Stimulated activated naive CD8-positive, alpha-beta T cell treated with anti-CD3 and anti-CD28 coated beads, Interleukin-15, amount 100 ng/mL, for 72 hours (primary cell): Measurements from ENCODE around the gene CRB1.
"Not testable (repeated sequence)": the region's sequence is repeated elsewhere in the genome, so short reads cannot be mapped to it uniquely, and the experiment has no call there.

Experiments
- ATAC-seq: fragments of 150-1000 bp; cut with Tn5 transposase; 2 replicates; pipeline ENCODE4 v1.10.0; 2021; ENCODE audit warnings: mild to moderate bottlenecking, moderate library complexity
- DNase-seq, 2 donors: peaks; one replicate each; pipeline ENCODE4 v3.0.0; 2021 to 2022
- H3K27ac Mint-ChIP-seq, 2 donors: one replicate each; pipeline ENCODE4 v1.8.0; 2022; ENCODE audit warnings: mild to moderate bottlenecking in 2 of 2, mixed read lengths in 2 of 2, moderate library complexity in 2 of 2
- H3K27me3 Mint-ChIP-seq: one replicate; pipeline ENCODE4 v1.8.0; 2022; ENCODE audit warnings: mixed read lengths
- H3K4me1 Mint-ChIP-seq: one replicate; pipeline ENCODE4 v1.8.0; 2022; ENCODE audit warnings: mild to moderate bottlenecking, mixed read lengths
- H3K4me3 Mint-ChIP-seq, 2 donors: one replicate each; pipeline ENCODE4 v1.8.0; 2022; ENCODE audit warnings: mild to moderate bottlenecking in 2 of 2, mixed read lengths in 2 of 2, moderate library complexity in 1 of 2
- H3K9me3 Mint-ChIP-seq, 2 donors: one replicate each; pipeline ENCODE4 v1.8.0; 2022; ENCODE audit warnings: mixed read lengths in 2 of 2

Gene CRB1

GRCh38 chr1:197470330-197470729 is 202.3 kb downstream of the CRB1 start:
- Mint-ChIP-seq H3K27ac (no peak overlapping the region), H3K4me3 (no peak overlapping the region), H3K27me3 (peaks cover 13% of the 10 kb centered on the region), H3K4me1 (no peaks in the 10 kb centered on the region), H3K9me3 (no peaks in the 10 kb centered on the region)
- DNase-seq (no peak), ATAC-seq (no peak)

- Mint-ChIP-seq H3K4me3 (no peak overlapping the region), H3K9me3 (no peaks in the 10 kb centered on the region), H3K27me3 (peaks cover 13% of the 10 kb centered on the region), H3K27ac (no peak overlapping the region), H3K4me1 (no peaks in the 10 kb centered on the region)
- DNase-seq (no peak), ATAC-seq (no peak)
Measured at GRCh38 chr1:197471248-197471985, 203.4 kb downstream of the CRB1 start.

- Mint-ChIP-seq H3K27me3 (peaks cover 13% of the 10 kb centered on the region), H3K4me3 (no peak overlapping the region), H3K9me3 (no peaks in the 10 kb centered on the region), H3K4me1 (no peaks in the 10 kb centered on the region), H3K27ac (no peak overlapping the region)
- ATAC-seq (no peak), DNase-seq (no peak)
Measured at GRCh38 chr1:197472141-197472540, 204.1 kb downstream of the CRB1 start.

DNA sequence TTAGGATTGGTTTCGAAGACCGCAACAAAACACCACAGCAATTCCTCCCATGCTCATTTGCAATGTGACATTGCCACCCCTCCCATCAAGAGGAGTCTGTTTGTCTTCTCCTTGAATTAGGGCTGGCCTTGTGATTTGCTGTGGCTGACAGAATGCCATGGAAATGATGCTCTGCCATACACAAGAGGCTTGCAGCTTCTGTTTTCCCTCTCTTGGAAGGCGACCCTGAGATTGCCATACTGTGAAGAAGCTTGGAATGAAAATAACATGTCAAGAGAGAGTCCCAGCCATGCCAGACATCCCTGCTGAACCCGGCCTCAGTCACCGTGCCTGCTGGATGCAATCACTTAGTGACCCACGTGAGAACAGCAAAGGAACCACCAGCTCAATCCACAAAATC is 212.4 kb downstream of the CRB1 start:
- Mint-ChIP-seq H3K27ac (no peak overlapping the region), H3K27me3 (no peaks in the 10 kb centered on the region), H3K4me1 (peaks cover 14% of the 10 kb centered on the region), H3K4me3 (no peak overlapping the region), H3K9me3 (no peaks in the 10 kb centered on the region)
- DNase-seq (no peak), ATAC-seq (no peak)

DNA sequence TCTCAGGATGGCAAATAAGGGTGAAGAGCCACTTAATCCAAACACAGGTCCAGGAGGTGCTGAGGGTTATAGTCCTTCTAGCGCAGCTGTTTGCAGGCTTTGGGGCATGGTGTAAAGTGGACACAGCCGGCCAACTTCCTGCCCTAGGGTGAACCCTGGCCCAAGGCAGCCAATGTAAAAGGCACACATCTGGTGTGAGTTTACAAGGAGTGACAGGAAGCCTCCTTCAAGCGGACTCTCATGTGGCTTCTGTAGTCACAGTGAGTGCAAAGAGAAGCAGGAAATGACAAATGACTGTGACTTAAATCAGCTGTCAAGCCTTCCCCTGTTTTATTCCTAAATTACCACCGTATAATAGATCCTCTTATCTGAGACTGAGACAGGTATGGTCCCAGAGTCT is 213.0 kb downstream of the CRB1 start:
- DNase-seq, result peak; percentile 9 to 12
- H3K27ac Mint-ChIP-seq, result peak overlapping the region; percentile 42 to 71

DNA sequence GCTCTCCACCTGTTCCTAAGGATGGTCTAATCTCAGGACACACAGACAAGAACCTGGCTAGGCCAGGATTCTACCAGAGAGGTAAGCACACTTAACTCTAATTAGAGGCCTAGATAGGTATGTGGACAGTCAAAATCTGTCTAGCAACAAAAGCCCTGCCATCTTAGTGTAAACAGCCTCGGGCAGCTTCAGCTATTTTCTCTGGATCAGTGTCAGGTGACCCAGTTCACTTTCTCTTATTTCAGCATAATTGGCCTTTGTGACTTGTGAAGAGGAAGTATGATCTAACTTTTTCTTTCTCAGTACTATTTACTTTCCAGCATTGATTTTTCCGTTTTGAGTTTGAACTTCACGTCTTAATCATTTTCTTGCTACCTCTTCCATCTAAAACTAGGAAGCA is 217.7 kb downstream of the CRB1 start:
- H3K27ac Mint-ChIP-seq, result no peak overlapping the region
- no peaks in the 10 kb centered on the region for H3K27me3 Mint-ChIP-seq
- peaks cover 0 to 5% of the 10 kb centered on the region in 2 donors for H3K9me3 Mint-ChIP-seq
- ATAC-seq (no peak), DNase-seq (no peak)
- H3K4me1 Mint-ChIP-seq, result peaks cover 14% of the 10 kb centered on the region
- no peak overlapping the region for H3K4me3 Mint-ChIP-seq

More for the DNA sequence above, 213.0 kb downstream of the CRB1 start:
- no peaks in the 10 kb centered on the region for H3K27me3 Mint-ChIP-seq
- H3K4me1 Mint-ChIP-seq, result peaks cover 14% of the 10 kb centered on the region
- no peaks in the 10 kb centered on the region for H3K9me3 Mint-ChIP-seq
- peak; percentile 91 for ATAC-seq
- H3K4me3 Mint-ChIP-seq, result peak overlapping the region in 1 of 2 donors; percentile 16

DNA sequence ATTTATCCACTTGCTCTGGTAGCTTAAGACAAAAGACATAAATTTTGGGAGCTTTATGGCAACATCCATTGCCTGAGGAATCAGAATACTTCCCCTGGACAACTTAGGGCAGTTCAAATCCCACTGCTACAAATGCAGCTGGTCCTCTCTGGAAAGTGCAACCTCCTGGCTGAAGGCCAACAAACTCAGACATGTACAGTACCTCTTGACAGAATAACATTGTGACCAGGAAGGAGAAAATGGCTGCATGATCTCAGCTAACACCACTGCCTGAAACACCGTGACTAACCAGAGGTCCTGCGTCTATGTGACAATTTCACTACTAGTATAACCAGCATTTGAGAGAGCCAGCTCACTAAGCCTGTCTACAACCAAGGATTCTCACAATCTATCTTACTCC is 218.9 kb downstream of the CRB1 start:
- Mint-ChIP-seq H3K9me3 (peaks cover 0 to 7% of the 10 kb centered on the region in 2 donors), H3K4me1 (peaks cover 2% of the 10 kb centered on the region), H3K27ac (no peak overlapping the region), H3K27me3 (no peaks in the 10 kb centered on the region), H3K4me3 (no peak overlapping the region)
- ATAC-seq (no peak), DNase-seq (no peak)

GRCh38 chr1:197491505-197491904 is 223.5 kb downstream of the CRB1 start:
- H3K9me3 Mint-ChIP-seq, ATAC-seq: not testable (repeated sequence)

GRCh38 chr1:197496722-197497121 is 228.7 kb downstream of the CRB1 start:
- Mint-ChIP-seq H3K4me3 (no peak overlapping the region), H3K4me1 (no peaks in the 10 kb centered on the region), H3K9me3 (no peaks in the 10 kb centered on the region), H3K27ac (no peak overlapping the region), H3K27me3 (no peaks in the 10 kb centered on the region)
- ATAC-seq (no peak), DNase-seq (no peak)

More at GRCh38 chr1:197491505-197491904, 223.5 kb downstream of the CRB1 start:
- not testable (repeated sequence) for DNase-seq, H3K27me3 Mint-ChIP-seq, H3K4me3 Mint-ChIP-seq, H3K4me1 Mint-ChIP-seq, H3K27ac Mint-ChIP-seq

GRCh38 chr1:197510691-197511378 is 242.8 kb downstream of the CRB1 start:
- H3K27me3 Mint-ChIP-seq, result no peaks in the 10 kb centered on the region
- H3K9me3 Mint-ChIP-seq, result no peaks in the 10 kb centered on the region
- ATAC-seq (no peak), DNase-seq (no peak)
- H3K4me3 Mint-ChIP-seq, result no peak overlapping the region
- no peaks in the 10 kb centered on the region for H3K4me1 Mint-ChIP-seq
- H3K27ac Mint-ChIP-seq, result no peak overlapping the region

DNA sequence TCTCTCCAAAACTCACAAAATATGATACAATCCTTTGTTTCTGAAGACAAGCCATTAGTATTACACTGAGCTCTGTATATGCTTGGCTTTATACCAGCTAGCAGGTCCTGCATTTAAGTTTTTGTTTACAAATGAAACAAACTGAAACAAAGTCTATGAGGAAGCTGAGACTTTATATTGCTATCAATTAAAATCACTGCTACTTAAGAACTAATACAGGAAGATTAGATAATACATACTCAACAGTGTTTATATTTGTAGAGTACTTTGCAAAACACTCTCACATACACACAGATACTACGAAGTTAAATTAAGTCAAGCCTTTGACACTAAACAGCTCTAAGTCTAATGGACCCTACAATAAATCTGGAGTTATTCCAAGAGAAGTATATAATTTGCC is 247.4 kb downstream of the CRB1 start:
- no peak for ATAC-seq
- Mint-ChIP-seq H3K4me1 (no peaks in the 10 kb centered on the region), H3K27me3 (no peaks in the 10 kb centered on the region), H3K4me3 (no peak overlapping the region), H3K9me3 (no peaks in the 10 kb centered on the region), H3K27ac (no peak overlapping the region)
- no peak for DNase-seq

DNA sequence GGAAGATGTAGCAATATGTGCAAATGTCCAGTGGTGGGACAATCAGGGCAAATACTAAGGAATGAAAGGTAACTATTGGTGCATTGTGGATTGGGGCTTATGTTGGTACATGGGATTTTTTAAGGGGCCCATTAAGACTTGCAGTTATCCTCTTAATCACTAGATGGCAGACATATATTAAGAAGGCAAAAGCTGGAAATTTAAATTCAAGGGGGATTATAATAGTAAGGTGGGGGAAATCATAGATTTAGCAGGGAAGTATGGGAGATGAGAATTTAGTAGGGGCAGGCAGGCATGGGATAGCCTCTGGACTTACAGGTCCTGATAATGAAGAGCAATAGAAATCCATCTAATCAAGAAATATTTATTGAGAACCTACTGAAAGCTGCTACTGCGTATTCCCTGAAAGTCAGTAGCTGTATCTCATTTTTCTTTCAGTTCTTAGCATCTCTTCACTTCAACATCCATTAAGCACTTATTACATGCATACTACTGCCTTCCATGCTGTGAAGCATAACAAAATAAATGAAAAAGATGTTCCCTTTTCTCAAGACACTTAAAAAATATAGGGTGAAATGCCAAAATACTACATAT is 251.8 kb downstream of the CRB1 start:
- ATAC-seq, result no peak
- H3K27ac Mint-ChIP-seq, result no peak overlapping the region

DNA sequence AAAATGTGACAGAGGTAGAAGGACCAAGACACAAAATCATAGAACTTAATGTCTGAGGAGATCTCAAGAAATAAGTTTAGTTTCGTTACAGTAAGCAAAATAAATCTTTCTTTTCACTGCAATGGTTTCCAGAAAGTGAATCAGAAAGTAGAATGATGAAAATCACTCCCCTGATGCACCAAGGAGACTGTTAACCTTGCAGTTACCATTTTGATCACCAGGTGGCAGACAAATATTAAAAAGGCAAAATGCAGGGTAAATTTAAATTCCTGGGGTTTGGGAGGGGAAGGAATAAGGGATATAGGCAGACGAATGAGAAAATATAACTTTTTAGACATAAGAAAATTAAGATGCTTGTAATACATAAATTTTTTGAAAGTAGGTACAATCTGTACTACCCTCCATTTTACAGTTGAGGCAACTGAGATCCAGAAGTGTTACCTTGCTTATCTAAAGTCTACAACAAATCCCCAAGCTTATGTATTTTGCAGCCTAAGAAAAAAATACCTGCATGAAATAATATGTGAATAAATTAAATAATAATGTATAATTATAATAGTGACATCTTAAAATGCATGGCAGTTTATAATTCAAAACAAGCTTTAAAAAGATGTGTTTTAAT is 253.2 kb downstream of the CRB1 start:
- Mint-ChIP-seq H3K4me3 (no peak overlapping the region), H3K9me3 (no peaks in the 10 kb centered on the region), H3K4me1 (peaks cover 5% of the 10 kb centered on the region), H3K27me3 (no peaks in the 10 kb centered on the region), H3K27ac (no peak overlapping the region)
- peak in 1 of 2 donors; percentile 16 for DNase-seq
- peak; percentile 54 for ATAC-seq

More for the DNA sequence above, 251.8 kb downstream of the CRB1 start:
- Mint-ChIP-seq H3K9me3 (no peaks in the 10 kb centered on the region), H3K4me1 (peaks cover 5% of the 10 kb centered on the region), H3K27me3 (no peaks in the 10 kb centered on the region), H3K4me3 (no peak overlapping the region)
- DNase-seq, result no peak

DNA sequence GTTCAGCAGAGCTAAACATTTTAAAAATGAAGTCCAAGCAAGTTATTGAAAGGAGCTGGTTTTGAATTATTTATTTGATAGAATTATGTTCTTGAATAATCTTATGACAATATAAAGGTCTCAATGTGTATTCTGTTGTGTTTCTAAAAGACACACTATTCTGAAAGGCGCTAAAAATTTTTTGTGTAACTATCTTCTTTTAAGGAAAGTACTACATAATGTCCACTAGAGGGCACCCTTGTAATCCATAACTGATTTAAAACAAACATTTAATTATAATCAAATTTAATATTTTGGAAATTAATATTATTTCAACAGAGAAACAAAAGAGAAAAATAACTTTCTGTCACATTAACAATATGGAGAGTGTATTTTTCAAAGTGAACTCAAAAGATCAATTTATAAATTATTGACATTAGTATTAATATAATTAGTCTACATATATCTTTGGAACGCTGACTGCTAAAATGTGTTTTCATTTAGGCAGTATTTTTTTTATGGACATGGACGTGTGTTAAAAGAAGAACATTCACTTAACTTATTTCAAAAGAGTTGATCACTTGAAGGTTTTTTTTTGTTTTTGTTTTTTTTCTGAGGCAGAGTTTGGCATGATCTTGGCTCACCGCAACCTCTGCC is 258.8 kb downstream of the CRB1 start:
- no peak for DNase-seq

More for the DNA sequence above, 258.8 kb downstream of the CRB1 start:
- ATAC-seq, result no peak
- Mint-ChIP-seq H3K27me3 (no peaks in the 10 kb centered on the region), H3K9me3 (no peaks in the 10 kb centered on the region), H3K4me3 (no peak overlapping the region), H3K27ac (no peak overlapping the region), H3K4me1 (no peaks in the 10 kb centered on the region)
